H9 (cell line): Measurements from ENCODE around the gene CASTOR1. TPM values are rescaled to one million over a fixed set of nuclear protein-coding genes. Genes with fewer than 3 reads are reported as not detected.

ENCODE experiments used
- DNase-seq: peaks from one replicate; pipeline ENCODE4 v3.0.0-alpha.2; 2017
- H2AFZ ChIP-seq: one replicate; pipeline ENCODE4 v1.6.1; 2013; ENCODE audit warnings: mild to moderate bottlenecking, low read length, control low read depth, moderate library complexity
- H2AK5ac ChIP-seq: 2 replicates; pipeline ENCODE4 v1.6.1; 2013; ENCODE audit warnings: low read length, control low read depth, mixed read lengths; ENCODE audit not compliant: insufficient read length
- H2BK120ac ChIP-seq: one replicate; pipeline ENCODE4 v1.6.1; 2013; ENCODE audit warnings: low read depth, mild to moderate bottlenecking, low read length, control low read depth, inconsistent platforms; ENCODE audit not compliant: poor library complexity, severe bottlenecking
- H2BK12ac ChIP-seq: 2 replicates; pipeline ENCODE4 v1.6.1; 2013; ENCODE audit warnings: low read length, control low read depth, mixed read lengths, low read depth; ENCODE audit not compliant: insufficient read length
- H2BK15ac ChIP-seq: 2 replicates; pipeline ENCODE4 v1.6.1; 2013; ENCODE audit warnings: low read depth, low read length, control low read depth
- H2BK20ac ChIP-seq: one replicate; pipeline ENCODE4 v1.6.1; 2013; ENCODE audit warnings: low read depth, mild to moderate bottlenecking, low read length, control low read depth, inconsistent platforms; ENCODE audit not compliant: poor library complexity, severe bottlenecking
- H2BK5ac ChIP-seq: 2 replicates; pipeline ENCODE4 v1.6.1; 2013; ENCODE audit warnings: low read length, control low read depth, mixed read lengths; ENCODE audit not compliant: insufficient read length
- H3K14ac ChIP-seq: 2 replicates; pipeline ENCODE4 v1.6.1; 2013; ENCODE audit warnings: low read length, control low read depth; ENCODE audit not compliant: insufficient read depth
- H3K18ac ChIP-seq: 2 replicates; pipeline ENCODE4 v1.6.1; 2013; ENCODE audit warnings: low read depth, mild to moderate bottlenecking, mixed read lengths, low read length, control low read depth; ENCODE audit not compliant: insufficient read length
- H3K23ac ChIP-seq: 2 replicates; pipeline ENCODE4 v1.6.1; 2013; ENCODE audit warnings: low read length, control low read depth, mixed read lengths, low read depth; ENCODE audit not compliant: insufficient read length
- H3K23me2 ChIP-seq: 2 replicates; pipeline ENCODE4 v1.6.1; 2013; ENCODE audit warnings: low read depth, mild to moderate bottlenecking, mixed read lengths, low read length, control low read depth; ENCODE audit not compliant: insufficient read length, poor library complexity, severe bottlenecking
- H3K27ac ChIP-seq: 2 replicates; pipeline ENCODE4 v1.5.1; 2013; ENCODE audit warnings: low read length, control low read depth, mixed read lengths, low read depth; ENCODE audit not compliant: insufficient read length
- H3K27me3 ChIP-seq: 2 replicates; pipeline ENCODE4 v1.6.1; 2013; ENCODE audit warnings: low read length, control low read depth, inconsistent platforms; ENCODE audit not compliant: insufficient read depth
- H3K4ac ChIP-seq: 2 replicates; pipeline ENCODE4 v1.6.1; 2013; ENCODE audit warnings: low read depth, mild to moderate bottlenecking, control low read depth, inconsistent platforms, low read length, moderate library complexity
- H3K4me1 ChIP-seq: 2 replicates; pipeline ENCODE4 v1.6.1; 2013; ENCODE audit warnings: low read length, control low read depth, inconsistent platforms; ENCODE audit not compliant: insufficient read depth
- H3K4me2 ChIP-seq: 2 replicates; pipeline ENCODE4 v1.6.1; 2013; ENCODE audit warnings: low read length, control low read depth, mixed read lengths; ENCODE audit not compliant: insufficient read length, insufficient read depth
- H3K56ac ChIP-seq: 2 replicates; pipeline ENCODE4 v1.6.1; 2013; ENCODE audit warnings: low read depth, mild to moderate bottlenecking, mixed read lengths, low read length, control low read depth; ENCODE audit not compliant: insufficient read length
- H3K79me1 ChIP-seq: 2 replicates; pipeline ENCODE4 v1.6.1; 2013; ENCODE audit warnings: low read depth, mild to moderate bottlenecking, moderate library complexity, low read length, control low read depth, inconsistent platforms; ENCODE audit not compliant: insufficient read depth, poor library complexity, severe bottlenecking
- H3K79me2 ChIP-seq: 2 replicates; pipeline ENCODE4 v1.6.1; 2013; ENCODE audit warnings: low read length, control low read depth, inconsistent platforms; ENCODE audit not compliant: insufficient read depth
- H3K9ac ChIP-seq: 2 replicates; pipeline ENCODE4 v1.6.1; 2013; ENCODE audit warnings: low read length, control low read depth, mixed read lengths; ENCODE audit not compliant: insufficient read length; ENCODE audit errors: extremely low read depth
- H3K9me3 ChIP-seq: one replicate; pipeline ENCODE4 v1.6.1; 2013; ENCODE audit warnings: low read depth, low read length, inconsistent platforms; ENCODE audit not compliant: control insufficient read depth
- H3T11ph ChIP-seq: one replicate; pipeline ENCODE4 v1.6.1; 2013; ENCODE audit warnings: mild to moderate bottlenecking, low read length, control low read depth, inconsistent platforms
- H4K20me1 ChIP-seq: one replicate; pipeline ENCODE4 v1.6.1; 2013; ENCODE audit not compliant: control insufficient read depth, insufficient read length, insufficient read depth
- H4K5ac ChIP-seq: 2 replicates; pipeline ENCODE4 v1.6.1; 2013; ENCODE audit warnings: low read depth, mild to moderate bottlenecking, mixed read lengths, low read length, control low read depth; ENCODE audit not compliant: insufficient read length
- H4K8ac ChIP-seq: replicated peaks from 2 replicates; pipeline ENCODE4 v1.6.1; 2013; ENCODE audit warnings: low read length, control low read depth, mixed read lengths, low read depth; ENCODE audit not compliant: insufficient read length
- H4K91ac ChIP-seq: 2 replicates; pipeline ENCODE4 v1.6.1; 2013; ENCODE audit warnings: low read depth, mild to moderate bottlenecking, moderate library complexity, mixed read lengths, low read length, control low read depth; ENCODE audit not compliant: insufficient read length
- H3K27ac Mint-ChIP-seq, 3 experiments: 2 replicates in 2 of 3; 3 replicates in 1 of 3; pipeline ENCODE4 v1.8.0; 2020 to 2021; ENCODE audit warnings: mixed read lengths in 3 of 3, mild to moderate bottlenecking in 1 of 3, moderate library complexity in 1 of 3
- H3K27me3 Mint-ChIP-seq: 2 replicates; pipeline ENCODE4 v1.8.0; 2021; ENCODE audit warnings: low read depth, mild to moderate bottlenecking, moderate library complexity, mixed read lengths
- H3K36me3 Mint-ChIP-seq, 3 experiments: 2 replicates in 2 of 3; 3 replicates in 1 of 3; pipeline ENCODE4 v1.8.0; 2020 to 2021; ENCODE audit warnings: low read depth in 3 of 3, mixed read lengths in 3 of 3; ENCODE audit not compliant: insufficient read depth in 1 of 3
- H3K4me1 Mint-ChIP-seq, 2 experiments: 2 replicates each; pipeline ENCODE4 v1.8.0; 2020; ENCODE audit warnings: mixed read lengths in 2 of 2
- H3K4me3 Mint-ChIP-seq, 2 experiments: 2 replicates in 1 of 2; 3 replicates in 1 of 2; pipeline ENCODE4 v1.8.0; 2020 to 2021; ENCODE audit warnings: mild to moderate bottlenecking in 2 of 2, mixed read lengths in 2 of 2, moderate library complexity in 1 of 2
- H3K9me3 Mint-ChIP-seq, 2 experiments: 2 replicates in 1 of 2; 3 replicates in 1 of 2; pipeline ENCODE4 v1.8.0; 2020; ENCODE audit warnings: mild to moderate bottlenecking in 2 of 2, mixed read lengths in 2 of 2, moderate library complexity in 1 of 2
- WGBS: extraction: QIAGEN DNeasy Blood & Tissue Kit; methylation state at CpG from one replicate; pipeline ENCODE4 v1.1.7; 2013; ENCODE audit warnings: missing lambda C conversion rate, low lambda C conversion rate, mixed read lengths; ENCODE audit not compliant: insufficient read length; ENCODE audit errors: extremely low coverage; 5-methylcytosine and 5-hydroxymethylcytosine counted together
- total RNA-seq: library from RNA; stranded (reverse); gene quantifications from 2 replicates; pipeline ENCODE4 v1.2.1, GENCODE V29; 2021
- TF ChIP-seq, protein P1 (sequence below): fragments of 200-600 bp; sonication (generic); conservative IDR thresholded peaks from 3 replicates; pipeline ENCODE4 v1.8.0; 2021; ENCODE audit warnings: antibody characterized with exemption, mild to moderate bottlenecking

Gene CASTOR1
- total RNA-seq, 1 experiment from 2014 or later, result 8.8 TPM

DNA sequence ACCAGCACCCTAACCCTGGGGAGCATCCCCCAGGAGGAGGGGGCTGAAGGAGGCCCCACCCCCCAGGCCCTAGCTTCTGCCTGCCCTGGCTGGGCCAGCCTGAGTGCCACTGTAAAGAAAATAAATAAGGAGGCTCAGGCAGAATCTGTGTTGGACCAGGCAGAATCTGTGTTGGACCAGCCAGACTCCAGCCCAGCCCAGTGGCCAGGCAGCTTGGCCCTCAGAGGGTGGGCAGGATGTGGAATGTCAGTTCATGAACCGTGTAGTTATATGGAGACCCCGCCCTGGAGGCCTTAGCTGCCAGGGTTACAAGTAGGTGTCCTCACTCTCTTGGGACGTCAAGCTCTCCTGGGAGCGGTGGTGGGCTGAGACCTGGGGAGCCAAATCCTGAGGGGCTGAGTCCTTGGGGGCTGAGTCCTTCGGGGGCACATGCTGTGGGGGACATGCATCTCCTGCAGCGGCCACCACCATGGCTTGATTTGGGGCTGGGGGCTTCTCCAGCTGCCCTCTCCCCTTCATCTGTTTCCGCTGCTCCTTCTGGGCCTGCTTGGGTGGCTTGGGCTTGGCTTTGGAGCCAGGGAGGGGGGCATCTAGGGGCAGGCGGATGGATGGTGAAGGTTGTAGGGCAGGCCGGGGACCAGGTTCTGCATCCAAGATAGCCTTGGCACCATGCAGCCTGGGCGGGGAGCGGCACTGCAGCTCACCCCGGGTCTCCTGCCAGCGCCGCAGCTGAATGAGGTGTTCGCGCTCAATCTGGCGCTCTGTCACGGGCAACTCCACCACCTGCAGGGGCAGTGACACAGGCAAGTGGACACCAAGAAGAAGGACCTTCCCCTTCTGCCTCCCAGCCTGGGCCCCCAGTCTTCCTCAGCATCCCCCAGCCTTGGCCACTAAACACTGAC lies 3.0 kb upstream of the CASTOR1 start:
- H2BK15ac ChIP-seq, result no peak overlapping the region
- no peak overlapping the region for H2BK12ac ChIP-seq
- no peaks in the 10 kb centered on the region for H3K27me3 ChIP-seq
- H2BK5ac ChIP-seq, result no peak overlapping the region
- no peaks in the 10 kb centered on the region for H3K9me3 ChIP-seq
- no peaks in the 10 kb centered on the region for H3K79me2 ChIP-seq
- H3K14ac ChIP-seq, result no peak overlapping the region
- H2BK120ac ChIP-seq, result no peak overlapping the region
- no peak overlapping the region for H4K91ac ChIP-seq
- H3K18ac ChIP-seq, result no peak overlapping the region
- H3K4me2 ChIP-seq, result no peak overlapping the region
- no CpG with 5 or more reads among the region's 18 CpGs for WGBS
- H3K9ac ChIP-seq, result no peak overlapping the region
- Mint-ChIP-seq H3K4me1 (peaks cover 5 to 16% of the 10 kb centered on the region in 2 experiments), H3K4me3 (no peak overlapping the region), H3K36me3 (peaks cover 4 to 12% (median 5%) of the 10 kb centered on the region in 3 experiments; a peak in 5 of 7 replicates), H3K27me3 (no peaks in the 10 kb centered on the region), H3K9me3 (no peaks in the 10 kb centered on the region), H3K27ac (no peak overlapping the region)
- H3K4ac ChIP-seq, result no peak overlapping the region
- H2AK5ac ChIP-seq, result no peak overlapping the region
- H3K23ac ChIP-seq, result no peak overlapping the region
- no peak overlapping the region for H4K5ac ChIP-seq
- no peak overlapping the region for H2AFZ ChIP-seq
- H3K27ac ChIP-seq, result no peak overlapping the region
- H3K4me1 ChIP-seq, result no peaks in the 10 kb centered on the region; the same call in 1 of the 2 replicates
- H4K20me1 ChIP-seq, result no peaks in the 10 kb centered on the region
- no peak overlapping the region for H3K56ac ChIP-seq
- H3T11ph ChIP-seq, result no peak overlapping the region
- H4K8ac ChIP-seq, result no peak overlapping the region
- no peak overlapping the region for H2BK20ac ChIP-seq
- TF ChIP-seq, protein P1, sequence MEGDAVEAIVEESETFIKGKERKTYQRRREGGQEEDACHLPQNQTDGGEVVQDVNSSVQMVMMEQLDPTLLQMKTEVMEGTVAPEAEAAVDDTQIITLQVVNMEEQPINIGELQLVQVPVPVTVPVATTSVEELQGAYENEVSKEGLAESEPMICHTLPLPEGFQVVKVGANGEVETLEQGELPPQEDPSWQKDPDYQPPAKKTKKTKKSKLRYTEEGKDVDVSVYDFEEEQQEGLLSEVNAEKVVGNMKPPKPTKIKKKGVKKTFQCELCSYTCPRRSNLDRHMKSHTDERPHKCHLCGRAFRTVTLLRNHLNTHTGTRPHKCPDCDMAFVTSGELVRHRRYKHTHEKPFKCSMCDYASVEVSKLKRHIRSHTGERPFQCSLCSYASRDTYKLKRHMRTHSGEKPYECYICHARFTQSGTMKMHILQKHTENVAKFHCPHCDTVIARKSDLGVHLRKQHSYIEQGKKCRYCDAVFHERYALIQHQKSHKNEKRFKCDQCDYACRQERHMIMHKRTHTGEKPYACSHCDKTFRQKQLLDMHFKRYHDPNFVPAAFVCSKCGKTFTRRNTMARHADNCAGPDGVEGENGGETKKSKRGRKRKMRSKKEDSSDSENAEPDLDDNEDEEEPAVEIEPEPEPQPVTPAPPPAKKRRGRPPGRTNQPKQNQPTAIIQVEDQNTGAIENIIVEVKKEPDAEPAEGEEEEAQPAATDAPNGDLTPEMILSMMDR, result no peak
- no peaks in the 10 kb centered on the region for H3K79me1 ChIP-seq
- H3K23me2 ChIP-seq, result peaks cover 8% of the 10 kb centered on the region
- no peak for DNase-seq
